ENCODE measurements around the gene MAP7D2.

DNA sequence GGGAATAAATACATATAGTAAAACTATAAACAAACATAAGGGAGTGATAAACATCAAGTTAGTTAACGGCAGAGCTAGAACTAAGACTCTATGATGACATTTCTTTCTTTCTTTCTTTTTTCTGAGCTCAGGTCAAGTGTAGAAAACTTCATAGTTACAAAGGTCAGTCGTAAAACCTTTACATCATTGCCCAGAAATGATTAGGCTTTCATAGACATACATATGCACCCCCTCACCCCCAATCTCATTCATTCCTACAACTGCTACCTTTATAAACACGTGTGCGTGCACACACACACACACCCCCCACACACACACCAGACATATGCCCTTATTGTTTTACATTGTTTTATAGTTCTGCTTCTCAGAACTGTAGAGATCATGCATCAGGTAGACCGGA, 19.2 kb upstream of the MAP7D2 start:
- TF ChIP-seq EP300 (IDR thresholded peaks at IDR 0.05) (no peak), POLR2A (IDR thresholded peaks at IDR 0.05) (no peak)
- TF ChIP-seq, protein P1, sequence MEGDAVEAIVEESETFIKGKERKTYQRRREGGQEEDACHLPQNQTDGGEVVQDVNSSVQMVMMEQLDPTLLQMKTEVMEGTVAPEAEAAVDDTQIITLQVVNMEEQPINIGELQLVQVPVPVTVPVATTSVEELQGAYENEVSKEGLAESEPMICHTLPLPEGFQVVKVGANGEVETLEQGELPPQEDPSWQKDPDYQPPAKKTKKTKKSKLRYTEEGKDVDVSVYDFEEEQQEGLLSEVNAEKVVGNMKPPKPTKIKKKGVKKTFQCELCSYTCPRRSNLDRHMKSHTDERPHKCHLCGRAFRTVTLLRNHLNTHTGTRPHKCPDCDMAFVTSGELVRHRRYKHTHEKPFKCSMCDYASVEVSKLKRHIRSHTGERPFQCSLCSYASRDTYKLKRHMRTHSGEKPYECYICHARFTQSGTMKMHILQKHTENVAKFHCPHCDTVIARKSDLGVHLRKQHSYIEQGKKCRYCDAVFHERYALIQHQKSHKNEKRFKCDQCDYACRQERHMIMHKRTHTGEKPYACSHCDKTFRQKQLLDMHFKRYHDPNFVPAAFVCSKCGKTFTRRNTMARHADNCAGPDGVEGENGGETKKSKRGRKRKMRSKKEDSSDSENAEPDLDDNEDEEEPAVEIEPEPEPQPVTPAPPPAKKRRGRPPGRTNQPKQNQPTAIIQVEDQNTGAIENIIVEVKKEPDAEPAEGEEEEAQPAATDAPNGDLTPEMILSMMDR (IDR thresholded peaks at IDR 0.05): no peak

Data from tibial nerve (tissue), 4 donors.